ENCODE results near the gene CFAP251. TPM values are rescaled to one million over a fixed set of nuclear protein-coding genes. Genes with fewer than 3 reads are reported as not detected.
A peak's percentile ranks its signal among the peaks of the same experiment; 100 is the strongest.

The CFAP251 gene
- total and polyA plus RNA-seq, 2 of the 8 experiments (the other 6 are each of a cell fraction or from before 2014, with no cell fraction given): 1.8 to 2.9 TPM

GRCh38 chr12:121996945-121997612 is 78.7 kb downstream of the CFAP251 start:
- no peak overlapping the region for H2BK12ac ChIP-seq (ENCODE audit: low read depth, low read length)
- no peak overlapping the region for H3K4me3 ChIP-seq (ENCODE audit: extremely low read depth in 1 of 4, insufficient read depth in 2 of 4, low read depth in 3 of 4, low read length in 4 of 4)
- no peak overlapping the region for H4K5ac ChIP-seq (ENCODE audit: insufficient read length, low read depth, low read length)
- FAIRE-seq (no peak), DNase-seq (ENCODE audit: low read depth in 1 of 2, low spot score in 2 of 2) (no peak)
- no peaks in the 10 kb centered on the region for H3K23me2 ChIP-seq (ENCODE audit: low read depth, low read length)
- no peak overlapping the region for H3K4ac ChIP-seq (replicated peaks; ENCODE audit: insufficient read length, low read depth, low read length)
- H3K56ac ChIP-seq (replicated peaks; ENCODE audit: insufficient read length, low read depth, low read length): no peak overlapping the region
- no peaks in the 10 kb centered on the region for H3K36me3 ChIP-seq (ENCODE audit: control insufficient read depth in 2 of 4, insufficient read depth in 4 of 4, low read length in 3 of 4)
- no peak overlapping the region for H4K8ac ChIP-seq (ENCODE audit: extremely low read depth, insufficient read depth, low read length)
- 0 out of 2 replicates have a peak overlapping the region, but pooled peaks have one; percentile 81 for H2BK15ac ChIP-seq (ENCODE audit: low read length)
- no peak overlapping the region for H2AK5ac ChIP-seq (ENCODE audit: low read depth, low read length)
- ChIA-PET POLR2A (ENCODE audit: partially characterized antibody) (interaction anchor here (0.7 to 1.0 kb wide), 3 partner anchors 8 to 1511 kb away, joined by 3 to 4 read pairs (median 3); no protein-coding TSS in a partner anchor), CTCF (ENCODE audit: partially characterized antibody) (no interaction called here)
- peaks cover 0 to 8% of the 10 kb centered on the region in 2 experiments; a peak in 2 of 4 replicates for H3K9me3 ChIP-seq (ENCODE audit: insufficient read depth in 2 of 2, low read depth in 1 of 2, low read length in 1 of 2)
- H3K4me2 ChIP-seq (ENCODE audit: insufficient read depth in 1 of 2, low read depth in 2 of 2, low read length in 2 of 2): no peak overlapping the region
- no peak overlapping the region for H2BK20ac ChIP-seq (ENCODE audit: low read length)
- H3K79me1 ChIP-seq (ENCODE audit: low read depth, low read length): no peaks in the 10 kb centered on the region
- peak overlapping the region; percentile 47 for H2BK120ac ChIP-seq (replicated peaks; ENCODE audit: low read depth, low read length)
- no peak overlapping the region for H3K18ac ChIP-seq (ENCODE audit: extremely low read depth, low read length)
- no peak overlapping the region for H3K14ac ChIP-seq (ENCODE audit: insufficient read length)
- H3K27ac ChIP-seq (ENCODE audit: low read depth, low read length): no peak overlapping the region
- H2AFZ ChIP-seq (ENCODE audit: low read length): no peak overlapping the region
- no peak overlapping the region for H2BK5ac ChIP-seq (ENCODE audit: low read depth, low read length)
- no peak overlapping the region for H4K91ac ChIP-seq (replicated peaks; ENCODE audit: insufficient read length, low read length)
- H3K27me3 ChIP-seq (replicated peaks in 1 of 4; ENCODE audit: control insufficient read depth in 3 of 4, extremely low read depth in 1 of 4, insufficient read depth in 3 of 4, low read length in 3 of 4): no peaks in the 10 kb centered on the region
- H3K9ac ChIP-seq (replicated peaks in 1 of 4; ENCODE audit: extremely low read depth in 1 of 4, low read depth in 3 of 4, low read length in 3 of 4): no peak overlapping the region
- H3K4me1 ChIP-seq (replicated peaks in 1 of 4; ENCODE audit: control insufficient read depth in 3 of 4, insufficient read depth in 4 of 4, low read length in 3 of 4): peaks cover 0 to 3% (median 0%) of the 10 kb centered on the region in 4 experiments; a peak in 2 of 7 replicates
- no peaks in the 10 kb centered on the region for H4K20me1 ChIP-seq (replicated peaks in 1 of 2; ENCODE audit: control insufficient read depth in 1 of 2, insufficient read depth in 2 of 2, low read length in 2 of 2)
- H3K23ac ChIP-seq (ENCODE audit: insufficient read length): no peak overlapping the region
- WGBS, 2 experiments (ENCODE audit: extremely low coverage in 1 of 2, insufficient coverage in 1 of 2, insufficient read length in 1 of 2, insufficient replicate concordance in 2 of 2, low coverage in 1 of 2, low lambda C conversion rate in 2 of 2, missing lambda C conversion rate in 1 of 2): 95% methylated on average over 13 of the region's 13 CpGs; no CpG with 5 or more reads in 1 of the 2 experiments
- no peaks in the 10 kb centered on the region for H3K79me2 ChIP-seq (ENCODE audit: control insufficient read depth in 1 of 2, insufficient read depth in 2 of 2, low read length in 2 of 2)
- TF ChIP-seq CEBPB (IDR thresholded peaks at IDR 0.05; ENCODE audit: low read depth, low read length) (no peak), CBX8 (IDR thresholded peaks at IDR 0.05; ENCODE audit: borderline replicate concordance, low read depth, low read length) (no peak), RNF2 (IDR thresholded peaks at IDR 0.05; ENCODE audit: borderline replicate concordance, low read depth, low read length, missing control alignments, poor library complexity, severe bottlenecking) (no peak), CTBP2 (IDR thresholded peaks at IDR 0.05; ENCODE audit: borderline replicate concordance, insufficient read depth, insufficient read length, low read length) (no peak)

Measured in H1 (cell line).